GM12878 (cell line): ENCODE measurements around the gene RUVBL2. TPM values are rescaled to one million over a fixed set of nuclear protein-coding genes. Genes with fewer than 3 reads are reported as not detected.

Experiments
- ATAC-seq: fragments of 200-7000 bp; cut with Tn5 transposase; 3 replicates; pipeline ENCODE4 v1.9.1; 2020; ENCODE audit warnings: mild to moderate bottlenecking, moderate library complexity
- BruUV-seq: library from RNA; stranded (reverse); fragments of 400-500 nt; replicated peaks from 2 replicates; lab custom pipeline; 2021; lab: Mats Ljungman, UMichigan
- CTCF ChIA-PET: fragments of 300-600 bp; sonication (Branson Sonifier 250); formaldehyde crosslinking; extraction: SDS; loops from one replicate; lab custom pipeline; 2021; ENCODE audit warnings: inconsistent platforms; lab: Yijun Ruan, JAX
- POLR2A ChIA-PET: fragments of 350-600 bp; formaldehyde crosslinking; extraction: SDS; loops from one replicate; lab custom pipeline; 2021; ENCODE audit warnings: inconsistent platforms; lab: Charles Lee
- RAD21 ChIA-PET: fragments of 300-600 bp; sonication (Branson Sonifier 250); formaldehyde crosslinking; loops from one replicate; lab custom pipeline; 2023; ENCODE audit warnings: antibody characterized with exemption; ENCODE audit not compliant: unreplicated experiment; lab: Charles Lee
- SMC1A ChIA-PET: fragments of 300-600 bp; sonication (Branson Sonifier 250); formaldehyde crosslinking; loops from one replicate; lab custom pipeline; 2023; ENCODE audit not compliant: unreplicated experiment, uncharacterized antibody; lab: Charles Lee
- DNase-seq: peaks from one replicate; pipeline ENCODE4 v3.0.0-alpha.2; 2011; ENCODE audit warnings: low read depth, low spot score
- FAIRE-seq: peaks from 3 replicates; lab custom pipeline; 2011; peaks lifted over from hg19 to GRCh38; lab: Jason Lieb, UNC
- H2AFZ ChIP-seq: 2 replicates; pipeline ENCODE4 v1.6.0; 2011; ENCODE audit warnings: low read depth, low read length, control low read depth; ENCODE audit not compliant: control insufficient read depth
- H3K27ac ChIP-seq: 2 replicates; pipeline ENCODE4 v1.5.1; 2011; ENCODE audit warnings: control low read depth; ENCODE audit not compliant: control insufficient read depth, insufficient read depth
- H3K27me3 ChIP-seq, 2 experiments: replicated peaks in 1 of 2; 2 replicates each; pipeline versions ENCODE4 v1.6.0 to v1.6.1; 2011; ENCODE audit warnings: low read length in 1 of 2; ENCODE audit not compliant: control insufficient read depth in 2 of 2, insufficient read depth in 2 of 2
- H3K36me3 ChIP-seq, 2 experiments: 2 replicates each; pipeline ENCODE4 v1.5.1; 2011; ENCODE audit warnings: low read length in 1 of 2; ENCODE audit not compliant: control insufficient read depth in 2 of 2, insufficient read depth in 2 of 2
- H3K4me1 ChIP-seq: 2 replicates; pipeline ENCODE4 v1.6.1; 2011; ENCODE audit warnings: mild to moderate bottlenecking, low read length, moderate library complexity, mixed read lengths; ENCODE audit not compliant: control insufficient read depth, insufficient read depth
- H3K4me2 ChIP-seq: 2 replicates; pipeline ENCODE4 v1.6.0; 2011; ENCODE audit warnings: control low read depth; ENCODE audit not compliant: control insufficient read depth, insufficient read depth
- H3K4me3 ChIP-seq: fragments of 200-600 bp; sonication (generic); 2 replicates; pipeline ENCODE4 v1.5.1; 2016
- H3K79me2 ChIP-seq: 2 replicates; pipeline ENCODE4 v1.6.0; 2011; ENCODE audit warnings: low read length; ENCODE audit not compliant: control insufficient read depth, insufficient read depth
- H3K9ac ChIP-seq: 2 replicates; pipeline ENCODE4 v1.8.0; 2011; ENCODE audit warnings: low read length, control low read depth, mixed read lengths; ENCODE audit not compliant: control insufficient read depth, insufficient read depth
- H3K9me3 ChIP-seq: replicated peaks from 3 replicates; pipeline ENCODE4 v1.5.1; 2011; ENCODE audit warnings: mild to moderate bottlenecking, low read length; ENCODE audit not compliant: control insufficient read depth, insufficient read depth
- H4K20me1 ChIP-seq: 2 replicates; pipeline ENCODE4 v1.6.0; 2011; ENCODE audit not compliant: control insufficient read depth, insufficient read depth
- CBX5 ChIP-seq: sonication (generic); IDR thresholded peaks from 2 replicates; pipeline ENCODE4 v1.6.1; 2016; ENCODE audit warnings: low read depth, moderate library complexity, mild to moderate bottlenecking, inconsistent platforms
- EED ChIP-seq: sonication (generic); IDR thresholded peaks from 2 replicates; pipeline ENCODE4 v1.6.1; 2016; ENCODE audit warnings: antibody characterized with exemption, low read depth
- ELK1 ChIP-seq: IDR thresholded peaks from 2 replicates; pipeline ENCODE4 v1.6.1; 2012; ENCODE audit warnings: low read depth, low read length, improper control_type of control experiment
- IKZF2 ChIP-seq, 2 experiments: fragments of 450-650 bp; IDR thresholded peaks; 2 replicates each; pipeline ENCODE4 v1.6.1; 2017; ENCODE audit warnings: mild to moderate bottlenecking in 2 of 2, moderate library complexity in 2 of 2
- JUND ChIP-seq: IDR thresholded peaks from 2 replicates; pipeline ENCODE4 v1.6.1; 2012; ENCODE audit warnings: low read depth, mild to moderate bottlenecking, low read length, improper control_type of control experiment, moderate library complexity
- MTA3 ChIP-seq: IDR thresholded peaks from 2 replicates; pipeline ENCODE4 v1.6.1; 2012; ENCODE audit warnings: low read length, inconsistent platforms, borderline replicate concordance
- NBN ChIP-seq: fragments of 450-650 bp; IDR thresholded peaks from 2 replicates; pipeline ENCODE4 v1.6.1; 2016
- NFXL1 ChIP-seq: fragments of 450-650 bp; IDR thresholded peaks from 2 replicates; pipeline ENCODE4 v1.6.1; 2017; ENCODE audit warnings: antibody characterized with exemption, mild to moderate bottlenecking, borderline replicate concordance
- POLR2A ChIP-seq: IDR thresholded peaks from 2 replicates; pipeline ENCODE4 v1.6.1; 2011; ENCODE audit warnings: low read depth, mild to moderate bottlenecking, low read length
- POLR2AphosphoS5 ChIP-seq: IDR thresholded peaks from 2 replicates; pipeline ENCODE4 v1.6.1; 2011; ENCODE audit warnings: mild to moderate bottlenecking, low read length, inconsistent platforms
- RFX5 ChIP-seq: IDR thresholded peaks from 2 replicates; pipeline ENCODE4 v1.6.1; 2011; ENCODE audit warnings: low read depth, low read length, improper control_type of control experiment
- SIN3A ChIP-seq: IDR thresholded peaks from 2 replicates; pipeline ENCODE4 v1.6.1; 2012; ENCODE audit warnings: low read depth, low read length, improper control_type of control experiment
- SIX5 ChIP-seq: IDR thresholded peaks from 2 replicates; pipeline ENCODE4 v1.6.1; 2011; ENCODE audit warnings: mild to moderate bottlenecking, low read depth, low read length, moderate library complexity; ENCODE audit not compliant: severe bottlenecking
- TCF7 ChIP-seq: IDR thresholded peaks from 2 replicates; pipeline ENCODE4 v1.6.1; 2014; ENCODE audit warnings: antibody characterized with exemption, borderline replicate concordance
- ZNF217 ChIP-seq: fragments of 450-650 bp; IDR thresholded peaks from 2 replicates; pipeline ENCODE4 v1.6.1; 2017; ENCODE audit warnings: antibody characterized with exemption, mild to moderate bottlenecking
- ZNF384 ChIP-seq: IDR thresholded peaks from 2 replicates; pipeline ENCODE4 v1.6.1; 2012; ENCODE audit warnings: low read depth, mild to moderate bottlenecking, low read length, improper control_type of control experiment, borderline replicate concordance
- WGBS: methylation state at CpG from one replicate; pipeline ENCODE4 v1.1.6; 2016; ENCODE audit warnings: low lambda C conversion rate; ENCODE audit not compliant: insufficient replicate concordance, insufficient coverage; ENCODE audit errors: missing lambda C conversion rate; 5-methylcytosine and 5-hydroxymethylcytosine counted together
- in situ Hi-C: fragments of 300-500 bp; cut with MboI; formaldehyde crosslinking; loops from 9 replicates; pipeline ENCODE4 v1.14.3; 2018; ENCODE audit warnings: mixed read lengths
- intact Hi-C: fragments of 100-400 bp; cut with micrococcal nuclease; formaldehyde crosslinking; loops from one replicate; pipeline ENCODE4 v1.14.2; 2022; ENCODE audit not compliant: unreplicated experiment
- microRNA-seq: library from miRNA; unstranded; fragments of <30 nt; microRNA quantifications from one replicate; pipeline ENCODE4, GENCODE V29; 2018
- polyA plus RNA-seq, 11 experiments: library from polyadenylated mRNA; depleted of rRNA in 4 of 11; unstranded in 6 of 11; stranded (reverse) in 5 of 11; fragments of >200 nt; fragmentation: Nextera tagmentation in 4 of 11; fragmentation: Illumina TruSeq in 1 of 11; extraction: Ambion mirVana in 4 of 11; extraction: Trizol in 1 of 11; gene quantifications; 1 replicate in 1 of 11; 2 replicates in 10 of 11; pipeline versions ENCODE4 v1.2.1 to v1.2.3, GENCODE V29; 2011 to 2016; ENCODE audit warnings: inconsistent platforms in 2 of 11, missing spikeins in 2 of 11, low read depth in 1 of 11
- small RNA-seq: library from RNA; depleted of rRNA; stranded (forward); fragments of <200 nt; gene quantifications from one replicate; pipeline ENCODE3, GENCODE V24; 2014
- total RNA-seq, 4 experiments: library from RNA; depleted of rRNA in 3 of 4; stranded (reverse); fragments of >200 nt in 3 of 4; fragmentation: Illumina TruSeq in 1 of 4; extraction: Trizol in 1 of 4; gene quantifications; 2 replicates each; pipeline versions ENCODE4 v1.2.1 to v1.2.3, GENCODE V29; 2013 to 2021

RUVBL2 gene
- total and polyA plus RNA-seq, 10 of the 15 experiments (the other 5 are each of a cell fraction or from before 2014, with no cell fraction given) = 33.8 to 224 (median 125) TPM

- no peak for DNase-seq
- TF ChIP-seq IKZF2 (IDR thresholded peaks at IDR 0.05) (no peak), POLR2AphosphoS5 (no peak), JUND (no peak), MTA3 (no peak), SIX5 (no peak), ZNF217 (no peak), EED (no peak), NBN (no peak), RFX5 (no peak), POLR2A (no peak), SIN3A (no peak), ZNF384 (no peak), CBX5 (no peak), NFXL1 (no peak), ELK1 (no peak), TCF7 (no peak)
- Histone ChIP-seq H3K9me3 (no peaks in the 10 kb centered on the region), H3K79me2 (no peaks in the 10 kb centered on the region), H3K4me1 (no peaks in the 10 kb centered on the region), H4K20me1 (no peaks in the 10 kb centered on the region), H3K9ac (no peak within 1 kb of the TSS), H3K4me3 (no peak within 1 kb of the TSS), H3K36me3 (no peaks in the 10 kb centered on the region), H3K27ac (no peak within 1 kb of the TSS), H3K27me3 (peaks cover 2 to 3% of the 10 kb centered on the region in 2 experiments), H3K4me2 (no peak within 1 kb of the TSS), H2AFZ (no peak within 1 kb of the TSS)
- RAD21 ChIA-PET = interaction anchor here (0.6 kb wide), 1 partner anchor 299 kb away, joined by 3 read pairs; no protein-coding TSS in a partner anchor
- SMC1A ChIA-PET = no interaction called here
- CTCF ChIA-PET = interaction anchor here (1.1 kb wide), 1 partner anchor 33 kb away, joined by 3 read pairs; no protein-coding TSS in a partner anchor
- WGBS = 8% methylated on average over 7 of the region's 53 CpGs
- no TSS peak for BruUV-seq
- POLR2A ChIA-PET = no interaction called here
- no peak for FAIRE-seq
- peak; percentile 48 for ATAC-seq
- intact Hi-C loops (no loop called here), in situ Hi-C loops (no loop called here)
Observed at GRCh38 chr19:49064768-49065611, 71.3 kb downstream of the RUVBL2 start, which contains the start of gene NTF4. NTF4 (minus strand) TSS chr19:49064818; CDS start chr19:49061997, 2,821 bp downstream.

Small RNA genes lying within 50 kb of the gene (microRNA-seq; reads per million reads assigned to microRNA genes)
- not detected for gene MIR6798

Small RNA genes lying within 50 kb of the gene (small RNA-seq; reads per million reads assigned to genes)
- gene MIR6798 = 0.12 reads per million

Other genes starting within 250 kb of the RUVBL2 start
Only the 7 nearest of the 28 such genes appear.
- gene BAX, start 39.0 kb upstream of the RUVBL2 start, total RNA-seq (2014; rRNA removed) = 114 and 119 TPM in 2 replicates
- 73.1 and 73.4 TPM in 2 replicates for gene BAX, start 39.0 kb upstream of the RUVBL2 start, total RNA-seq (2014; rRNA removed; fragmentation: Illumina TruSeq; extraction: Trizol)
- 221 and 223 TPM in 2 replicates for gene BAX, start 39.0 kb upstream of the RUVBL2 start, total RNA-seq (2021)
- 104 and 163 TPM in 2 replicates for gene BAX, start 39.0 kb upstream of the RUVBL2 start, polyA plus RNA-seq (2011; rRNA removed)
- 61.4 and 122 TPM in 2 replicates for gene BAX, start 39.0 kb upstream of the RUVBL2 start, polyA plus RNA-seq (2014; fragmentation: Illumina TruSeq; extraction: Trizol)
- gene BAX, start 39.0 kb upstream of the RUVBL2 start, polyA plus RNA-seq (2014; fragmentation: Nextera tagmentation; extraction: Ambion mirVana) = 10 to 100 TPM in 1 of 2 experiments, 1 to 10 TPM in 1; 7.2 to 15.3 TPM
- 205 and 237 TPM in 2 replicates for gene BAX, start 39.0 kb upstream of the RUVBL2 start, polyA plus RNA-seq (2014; rRNA removed)
- 100 to 1,000 TPM; 152 to 164 TPM for gene BAX, start 39.0 kb upstream of the RUVBL2 start, polyA plus RNA-seq (2016; fragmentation: Nextera tagmentation; extraction: Ambion mirVana)
- gene FTL, start 28.6 kb upstream of the RUVBL2 start, total RNA-seq (2014; rRNA removed) = 1,329 and 1,429 TPM in 2 replicates
- 1,207 and 1,334 TPM in 2 replicates for gene FTL, start 28.6 kb upstream of the RUVBL2 start, total RNA-seq (2014; rRNA removed; fragmentation: Illumina TruSeq; extraction: Trizol)
- 994 and 1,017 TPM in 2 replicates for gene FTL, start 28.6 kb upstream of the RUVBL2 start, total RNA-seq (2021)
- 148 and 364 TPM in 2 replicates for gene FTL, start 28.6 kb upstream of the RUVBL2 start, polyA plus RNA-seq (2011; rRNA removed)
- 1,187 and 1,762 TPM in 2 replicates for gene FTL, start 28.6 kb upstream of the RUVBL2 start, polyA plus RNA-seq (2014; fragmentation: Illumina TruSeq; extraction: Trizol)
- 1,000 to 10,000 TPM; 5,502 to 8,913 TPM for gene FTL, start 28.6 kb upstream of the RUVBL2 start, polyA plus RNA-seq (2014; fragmentation: Nextera tagmentation; extraction: Ambion mirVana)
- 1,363 and 1,437 TPM in 2 replicates for gene FTL, start 28.6 kb upstream of the RUVBL2 start, polyA plus RNA-seq (2014; rRNA removed)
- 1,000 to 10,000 TPM; 4,849 to 4,896 TPM for gene FTL, start 28.6 kb upstream of the RUVBL2 start, polyA plus RNA-seq (2016; fragmentation: Nextera tagmentation; extraction: Ambion mirVana)
- 35.4 and 39.5 TPM in 2 replicates for gene GYS1, start 578 bp upstream of the RUVBL2 start, total RNA-seq (2014; rRNA removed)
- 20.2 and 21.5 TPM in 2 replicates for gene GYS1, start 578 bp upstream of the RUVBL2 start, total RNA-seq (2014; rRNA removed; fragmentation: Illumina TruSeq; extraction: Trizol)
- gene GYS1, start 578 bp upstream of the RUVBL2 start, total RNA-seq (2021) = 37.3 and 40.2 TPM in 2 replicates
- 36.0 and 62.0 TPM in 2 replicates for gene GYS1, start 578 bp upstream of the RUVBL2 start, polyA plus RNA-seq (2011; rRNA removed)
- 40.6 and 44.3 TPM in 2 replicates for gene GYS1, start 578 bp upstream of the RUVBL2 start, polyA plus RNA-seq (2014; fragmentation: Illumina TruSeq; extraction: Trizol)
- 1 to 10 TPM; 3.7 to 5.8 TPM for gene GYS1, start 578 bp upstream of the RUVBL2 start, polyA plus RNA-seq (2014; fragmentation: Nextera tagmentation; extraction: Ambion mirVana)
- 42.2 and 45.5 TPM in 2 replicates for gene GYS1, start 578 bp upstream of the RUVBL2 start, polyA plus RNA-seq (2014; rRNA removed)
- 10 to 100 TPM; 37.3 to 40.6 TPM for gene GYS1, start 578 bp upstream of the RUVBL2 start, polyA plus RNA-seq (2016; fragmentation: Nextera tagmentation; extraction: Ambion mirVana)
- gene LHB, start 23.2 kb downstream of the RUVBL2 start, total RNA-seq (2014; rRNA removed) = 0.34 TPM in 1 of 2 replicates, not detected in the other
- not detected in 2 replicates for gene LHB, start 23.2 kb downstream of the RUVBL2 start, total RNA-seq (2014; rRNA removed; fragmentation: Illumina TruSeq; extraction: Trizol)
- gene LHB, start 23.2 kb downstream of the RUVBL2 start, total RNA-seq (2021) = 0.46 TPM in 1 of 2 replicates, not detected in the other
- not detected in 2 replicates for gene LHB, start 23.2 kb downstream of the RUVBL2 start, polyA plus RNA-seq (2011; rRNA removed)
- gene LHB, start 23.2 kb downstream of the RUVBL2 start, polyA plus RNA-seq (2014; fragmentation: Illumina TruSeq; extraction: Trizol) = not detected in 2 replicates
- gene LHB, start 23.2 kb downstream of the RUVBL2 start, polyA plus RNA-seq (2014; fragmentation: Nextera tagmentation; extraction: Ambion mirVana) = under 1 TPM in 1 of 2 experiments, not detected in 1; 0.20 TPM
- 0.28 TPM in 1 of 2 replicates, not detected in the other for gene LHB, start 23.2 kb downstream of the RUVBL2 start, polyA plus RNA-seq (2014; rRNA removed)
- under 1 TPM; 0.60 to 0.72 TPM for gene LHB, start 23.2 kb downstream of the RUVBL2 start, polyA plus RNA-seq (2016; fragmentation: Nextera tagmentation; extraction: Ambion mirVana)
- not detected in 2 replicates for gene CGB3, start 30.4 kb downstream of the RUVBL2 start, total RNA-seq (2014; rRNA removed)
- not detected in 2 replicates for gene CGB3, start 30.4 kb downstream of the RUVBL2 start, total RNA-seq (2014; rRNA removed; fragmentation: Illumina TruSeq; extraction: Trizol)
- not detected in 2 replicates for gene CGB3, start 30.4 kb downstream of the RUVBL2 start, total RNA-seq (2021)
- gene CGB3, start 30.4 kb downstream of the RUVBL2 start, polyA plus RNA-seq (2011; rRNA removed) = not detected in 2 replicates
- gene CGB3, start 30.4 kb downstream of the RUVBL2 start, polyA plus RNA-seq (2014; fragmentation: Illumina TruSeq; extraction: Trizol) = not detected in 2 replicates
- not detected for gene CGB3, start 30.4 kb downstream of the RUVBL2 start, polyA plus RNA-seq (2014; fragmentation: Nextera tagmentation; extraction: Ambion mirVana)
- not detected in 2 replicates for gene CGB3, start 30.4 kb downstream of the RUVBL2 start, polyA plus RNA-seq (2014; rRNA removed)
- not detected for gene CGB3, start 30.4 kb downstream of the RUVBL2 start, polyA plus RNA-seq (2016; fragmentation: Nextera tagmentation; extraction: Ambion mirVana)
- 0.22 TPM in 1 of 2 replicates, not detected in the other for gene CGB2, start 38.0 kb downstream of the RUVBL2 start, total RNA-seq (2014; rRNA removed)
- not detected in 2 replicates for gene CGB2, start 38.0 kb downstream of the RUVBL2 start, total RNA-seq (2014; rRNA removed; fragmentation: Illumina TruSeq; extraction: Trizol)
- not detected in 2 replicates for gene CGB2, start 38.0 kb downstream of the RUVBL2 start, total RNA-seq (2021)
- not detected in 2 replicates for gene CGB2, start 38.0 kb downstream of the RUVBL2 start, polyA plus RNA-seq (2011; rRNA removed)
- gene CGB2, start 38.0 kb downstream of the RUVBL2 start, polyA plus RNA-seq (2014; fragmentation: Illumina TruSeq; extraction: Trizol) = not detected in 2 replicates
- gene CGB2, start 38.0 kb downstream of the RUVBL2 start, polyA plus RNA-seq (2014; fragmentation: Nextera tagmentation; extraction: Ambion mirVana) = not detected
- gene CGB2, start 38.0 kb downstream of the RUVBL2 start, polyA plus RNA-seq (2014; rRNA removed) = 0.11 and 0.20 TPM in 2 replicates
- gene CGB2, start 38.0 kb downstream of the RUVBL2 start, polyA plus RNA-seq (2016; fragmentation: Nextera tagmentation; extraction: Ambion mirVana) = under 1 TPM in 1 of 2 experiments, not detected in 1; 0.37 TPM
- gene CGB1, start 43.0 kb downstream of the RUVBL2 start, total RNA-seq (2014; rRNA removed) = not detected in 2 replicates
- gene CGB1, start 43.0 kb downstream of the RUVBL2 start, total RNA-seq (2014; rRNA removed; fragmentation: Illumina TruSeq; extraction: Trizol) = not detected in 2 replicates
- not detected in 2 replicates for gene CGB1, start 43.0 kb downstream of the RUVBL2 start, total RNA-seq (2021)
- gene CGB1, start 43.0 kb downstream of the RUVBL2 start, polyA plus RNA-seq (2011; rRNA removed) = not detected in 2 replicates
- gene CGB1, start 43.0 kb downstream of the RUVBL2 start, polyA plus RNA-seq (2014; fragmentation: Illumina TruSeq; extraction: Trizol) = not detected in 2 replicates
- not detected for gene CGB1, start 43.0 kb downstream of the RUVBL2 start, polyA plus RNA-seq (2014; fragmentation: Nextera tagmentation; extraction: Ambion mirVana)
- not detected in 2 replicates for gene CGB1, start 43.0 kb downstream of the RUVBL2 start, polyA plus RNA-seq (2014; rRNA removed)
- not detected for gene CGB1, start 43.0 kb downstream of the RUVBL2 start, polyA plus RNA-seq (2016; fragmentation: Nextera tagmentation; extraction: Ambion mirVana)